Activated CD8-positive, alpha-beta memory T cell treated with anti-CD3 and anti-CD28 coated beads for 24 hours (primary cell): ENCODE results near the gene IGSF6.
"Not testable (repeated sequence)": the region's sequence is repeated elsewhere in the genome, so short reads cannot be mapped to it uniquely, and the experiment has no call there.

ENCODE experiments used
- DNase-seq: peaks from one replicate; pipeline ENCODE4 v3.0.0-alpha.2; 2020

The IGSF6 gene, protein sequence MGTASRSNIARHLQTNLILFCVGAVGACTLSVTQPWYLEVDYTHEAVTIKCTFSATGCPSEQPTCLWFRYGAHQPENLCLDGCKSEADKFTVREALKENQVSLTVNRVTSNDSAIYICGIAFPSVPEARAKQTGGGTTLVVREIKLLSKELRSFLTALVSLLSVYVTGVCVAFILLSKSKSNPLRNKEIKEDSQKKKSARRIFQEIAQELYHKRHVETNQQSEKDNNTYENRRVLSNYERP

GRCh38 chr16:21652453-21652852 lies at the start of gene IGSF6:
Gene IGSF6, minus strand, starts transcription at chr16:21652608. Its CDS starts 10 bp downstream, at chr16:21652598.
- DNase-seq, result no peak

DNA sequence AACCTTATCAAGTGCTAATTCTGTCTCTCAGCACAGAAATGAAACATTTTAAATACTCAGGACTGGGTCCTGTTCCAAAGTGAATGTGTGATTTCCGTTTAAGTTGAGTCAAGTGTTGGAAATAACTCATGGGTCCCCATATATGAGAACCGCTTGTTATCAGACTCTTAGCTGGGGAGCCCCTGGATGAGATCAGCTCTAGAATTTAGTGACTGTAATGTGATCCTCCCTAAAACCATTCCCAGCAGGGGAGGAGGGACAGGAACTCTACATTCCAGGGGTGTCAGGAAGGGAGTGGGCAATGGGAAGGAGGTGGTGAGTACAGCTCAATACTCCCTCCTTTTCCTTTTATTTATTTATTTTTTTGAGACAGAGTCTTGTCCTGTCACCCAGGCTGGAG lies 48.9 kb upstream of the IGSF6 start:
- DNase-seq, result no peak

DNA sequence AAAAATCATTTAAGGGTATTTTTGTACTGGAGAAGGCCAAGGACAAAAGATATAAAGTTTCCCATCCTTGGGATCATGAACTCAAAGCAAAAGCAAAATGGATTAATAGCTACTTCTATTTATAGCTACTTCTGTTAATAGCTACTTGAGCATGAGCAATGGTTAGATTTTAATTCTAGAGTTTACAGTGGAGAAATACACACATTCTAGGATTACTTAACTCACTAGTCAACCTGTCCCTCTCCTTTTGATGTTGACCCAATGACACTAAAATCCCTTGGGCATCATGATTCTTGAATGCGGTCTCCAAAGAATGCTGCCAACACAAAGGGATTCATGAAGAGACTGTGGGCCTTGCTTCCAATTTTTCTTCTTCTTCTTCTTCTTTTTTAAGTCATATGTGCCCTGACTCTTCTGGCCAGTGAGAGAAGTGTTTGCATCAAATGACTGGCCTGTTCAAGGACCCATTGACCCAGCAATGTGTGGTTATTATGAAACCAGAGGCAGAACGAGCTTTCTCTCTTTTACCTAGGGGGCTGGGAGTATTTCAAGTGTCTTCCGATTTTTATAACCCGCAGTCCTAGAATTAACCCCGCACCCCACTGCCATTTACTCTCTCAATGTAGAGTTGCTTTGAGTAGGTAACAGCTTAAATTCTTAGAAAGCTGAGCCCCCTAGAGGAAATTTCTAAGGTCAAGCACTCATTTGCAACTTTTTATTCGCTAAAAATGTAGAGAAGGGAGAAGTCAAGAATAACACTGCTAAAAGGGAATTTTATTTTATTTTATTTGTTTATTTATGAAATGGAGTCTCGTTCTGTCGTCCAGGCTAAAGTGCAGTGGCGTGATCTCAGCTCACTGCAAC lies 46.0 kb upstream of the IGSF6 start:
- DNase-seq, result no peak

GRCh38 chr16:21697032-21697431 lies 44.6 kb upstream of the IGSF6 start:
- DNase-seq, result no peak

- no peak for DNase-seq
Measured at GRCh38 chr16:21694609-21695008, 42.2 kb upstream of the IGSF6 start.

DNA sequence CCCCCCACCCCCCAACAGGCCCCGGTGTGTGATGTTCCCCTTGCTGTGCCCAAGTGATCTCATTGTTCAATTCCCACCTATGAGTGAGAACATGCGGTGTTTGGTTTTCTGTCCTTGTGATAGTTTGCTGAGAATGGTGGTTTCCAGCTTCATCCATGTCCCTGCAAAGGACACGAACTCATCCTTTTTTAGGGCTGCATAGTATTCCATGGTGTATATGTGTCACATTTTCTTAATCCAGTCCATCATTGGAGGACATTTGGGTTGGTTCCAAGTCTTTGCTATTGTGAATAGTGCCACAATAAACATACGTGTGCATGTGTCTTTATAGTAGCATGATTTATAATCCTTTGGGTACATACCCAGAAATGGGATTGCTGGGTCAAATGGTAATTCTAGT lies 38.6 kb upstream of the IGSF6 start:
- not testable (repeated sequence) for DNase-seq

- DNase-seq, result no peak
Measured at GRCh38 chr16:21689107-21689506, 36.7 kb upstream of the IGSF6 start.

- DNase-seq, result no peak
Measured at GRCh38 chr16:21685034-21685455, 32.6 kb upstream of the IGSF6 start.

- DNase-seq, result peak; percentile 68
Measured at GRCh38 chr16:21684199-21684598, 31.8 kb upstream of the IGSF6 start.

- no peak for DNase-seq
Measured at GRCh38 chr16:21683184-21683583, 30.8 kb upstream of the IGSF6 start.

DNA sequence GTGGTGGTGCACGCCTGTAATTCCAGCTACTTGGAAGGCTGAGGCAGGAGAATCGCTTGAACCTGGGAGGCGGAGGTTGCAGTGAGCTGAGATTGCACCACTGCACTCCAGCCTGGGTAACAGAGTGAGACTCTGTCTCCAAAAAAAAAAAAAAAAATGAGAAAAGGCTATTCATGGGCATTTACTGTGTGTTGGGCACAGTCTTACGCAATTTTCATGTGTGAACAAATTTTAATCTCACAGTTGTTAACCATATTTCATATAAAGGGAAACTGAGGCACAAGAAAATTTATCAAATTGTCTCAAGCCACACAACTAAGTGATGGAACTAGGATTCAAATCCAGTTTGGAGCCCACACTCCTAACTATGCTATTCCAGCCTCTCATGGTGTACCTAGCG lies 28.3 kb upstream of the IGSF6 start:
- DNase-seq, result not testable (repeated sequence)

- DNase-seq, result not testable (repeated sequence)
Measured at GRCh38 chr16:21674456-21674855, 22.0 kb upstream of the IGSF6 start.

DNA sequence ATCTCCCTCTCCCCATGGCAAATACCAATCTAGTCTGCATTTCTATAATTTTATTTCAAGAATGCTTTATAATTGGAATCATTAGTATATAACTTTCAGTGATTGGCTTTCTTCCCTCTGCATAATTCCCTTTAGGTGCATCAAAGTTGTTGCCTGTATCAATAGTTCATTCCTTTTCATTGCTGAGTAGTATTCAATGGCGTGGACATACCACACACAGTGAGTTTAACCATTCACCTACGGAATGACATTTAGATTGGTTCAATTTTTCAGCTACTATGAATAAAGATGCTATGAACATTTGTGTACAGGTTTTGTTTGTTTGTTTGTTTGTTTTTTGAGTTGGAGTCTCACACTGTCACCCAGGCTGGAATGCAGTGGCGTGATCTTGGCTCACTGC lies 21.1 kb upstream of the IGSF6 start:
- no peak for DNase-seq

DNA sequence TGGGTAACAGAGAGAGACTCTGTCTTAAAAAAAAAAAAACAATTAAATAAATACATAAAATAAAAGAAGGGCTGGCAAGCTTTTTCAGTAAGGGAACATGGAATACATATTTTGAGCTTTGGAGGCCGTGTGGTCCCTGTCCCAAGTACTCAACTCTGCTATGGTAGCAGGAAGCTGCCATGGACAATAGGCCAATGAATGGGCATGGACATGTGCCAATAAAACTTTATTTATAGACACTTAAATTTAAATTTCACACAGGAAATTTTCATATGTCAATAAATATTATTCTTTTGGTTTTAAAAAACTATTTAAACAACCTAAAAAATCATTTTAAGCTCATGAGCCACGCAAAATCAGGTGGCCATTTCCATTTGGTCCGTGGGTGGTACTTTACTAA lies 15.2 kb upstream of the IGSF6 start:
- DNase-seq, result no peak

DNA sequence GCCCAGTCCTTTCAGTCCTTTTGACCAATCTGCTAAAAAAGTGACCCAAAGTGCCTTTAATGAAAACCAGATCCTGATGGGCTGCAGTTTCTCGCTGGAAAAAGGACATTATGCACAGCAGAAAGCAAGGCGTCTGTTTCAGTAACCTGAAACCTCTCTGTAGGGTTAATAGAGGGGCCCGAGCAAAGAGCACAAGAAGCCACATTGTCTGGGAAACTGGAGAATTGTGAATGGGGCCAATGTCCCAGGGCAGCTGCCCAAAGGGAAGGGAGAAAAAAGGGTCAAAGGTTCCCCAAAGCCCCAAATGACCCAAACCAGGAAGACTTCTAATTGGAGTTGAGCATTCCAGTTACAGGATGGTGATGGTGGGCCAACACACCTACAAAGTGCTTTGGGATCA lies 14.4 kb upstream of the IGSF6 start:
- DNase-seq, result no peak

- no peak for DNase-seq
Measured at GRCh38 chr16:21664801-21665492, 12.5 kb upstream of the IGSF6 start.

DNA sequence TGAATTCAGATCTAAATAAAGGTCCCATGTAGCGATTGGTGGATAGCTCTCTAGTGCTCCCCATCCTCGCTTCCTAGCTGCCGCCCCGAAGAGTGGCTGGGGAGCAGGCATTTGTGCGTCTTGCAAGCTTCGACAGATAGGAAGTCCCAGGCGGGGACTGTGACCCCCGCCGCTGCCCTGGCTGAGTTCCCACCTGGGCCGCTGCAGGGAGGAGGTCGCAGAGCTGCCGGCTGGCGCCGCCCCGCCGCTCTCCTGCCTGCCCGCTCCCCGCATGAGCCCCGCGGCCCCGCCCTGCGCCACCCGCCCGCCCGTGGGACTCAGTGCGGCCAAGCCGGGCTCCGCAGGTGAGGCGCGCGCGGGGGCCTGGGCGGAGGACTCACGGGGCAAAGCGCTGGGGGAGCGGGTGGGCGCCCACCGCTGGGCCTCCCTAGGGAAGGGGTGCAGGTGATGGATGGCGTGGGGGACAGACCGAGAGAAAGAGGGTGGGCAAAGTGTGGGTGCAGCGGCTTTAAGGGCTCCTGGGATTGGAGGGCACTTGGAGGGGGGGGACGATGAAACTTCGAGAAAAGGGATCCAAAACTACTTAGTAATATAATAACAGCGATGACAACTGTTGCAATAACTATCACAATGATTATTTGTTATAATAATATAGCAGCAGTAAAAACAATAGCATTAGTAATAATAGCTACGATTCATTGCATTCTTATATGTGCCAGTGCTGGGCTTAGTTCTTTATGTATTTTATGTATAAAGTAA lies 11.7 kb upstream of the IGSF6 start, which contains the start of gene OTOA:
Gene OTOA (plus strand): TSS at position 80 of the 759 bp plus-strand sequence. CDS start 14,547 bp downstream, outside the sequence.
- DNase-seq, result peak; percentile 66

GRCh38 chr16:21659124-21659523 lies 6.7 kb upstream of the IGSF6 start:
- no peak for DNase-seq

DNA sequence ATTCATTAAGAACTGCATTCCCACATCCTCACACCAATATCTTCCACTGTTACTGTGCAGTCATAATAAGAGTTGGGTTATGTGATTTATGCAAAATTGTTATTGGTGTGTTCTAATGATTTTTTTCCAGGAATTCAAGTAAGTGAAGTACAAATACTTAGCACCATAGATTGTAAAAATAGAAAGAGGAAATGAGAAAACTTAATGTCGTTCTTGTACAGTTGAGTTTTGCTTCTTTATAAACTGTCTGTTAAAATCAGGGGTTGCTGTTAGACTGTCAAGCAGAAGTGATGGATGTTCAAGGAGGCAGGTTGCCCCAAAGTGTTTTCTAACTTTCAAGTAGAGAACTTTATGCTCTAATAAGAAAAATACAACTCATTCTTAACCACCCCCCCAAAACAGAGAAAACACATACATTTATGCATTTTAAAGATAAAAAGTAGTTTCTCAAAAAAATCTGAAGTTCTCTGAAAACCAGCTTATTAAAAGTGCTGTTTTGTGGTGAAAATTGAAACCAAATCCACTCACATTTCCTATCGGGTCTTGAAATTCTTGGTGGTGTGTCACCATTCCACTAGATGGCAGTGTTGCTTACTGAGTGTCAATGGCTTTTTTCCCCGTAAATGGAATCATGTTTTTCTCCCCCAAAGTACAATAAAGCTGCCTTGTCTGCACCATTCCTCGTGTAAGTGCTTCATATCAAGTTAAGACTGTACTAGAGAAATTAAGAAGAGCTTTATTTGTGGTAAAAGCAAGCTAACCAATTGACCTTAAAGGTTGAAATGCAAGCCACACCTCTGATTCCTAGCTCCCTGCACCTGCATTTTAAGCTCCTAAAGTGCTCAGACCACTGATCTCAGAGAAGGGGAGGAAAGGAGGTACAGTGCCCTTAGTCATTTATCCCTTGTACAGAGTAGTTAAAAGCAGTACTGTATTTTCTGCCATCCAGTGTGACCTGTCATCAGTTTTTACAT lies 4.7 kb upstream of the IGSF6 start:
- DNase-seq, result no peak

DNA sequence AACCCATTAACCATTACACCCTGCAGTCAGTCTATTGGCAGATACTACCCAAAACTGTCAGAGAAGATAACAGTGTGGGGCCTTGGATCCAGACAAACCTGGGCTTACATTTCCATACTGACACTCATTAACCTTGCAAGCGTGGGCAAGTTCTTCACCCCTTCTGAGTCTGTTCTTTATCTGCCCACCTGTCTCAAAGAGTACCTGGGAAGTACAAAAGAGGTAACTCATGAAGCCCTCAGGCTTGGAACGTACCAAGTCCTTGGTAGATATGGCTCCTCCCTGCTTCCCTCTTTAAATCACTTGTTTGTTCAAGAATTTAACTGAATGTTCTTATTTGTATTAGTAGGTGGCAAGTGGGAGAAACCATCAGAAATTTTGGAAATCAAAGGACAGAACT lies 2.5 kb upstream of the IGSF6 start:
- no peak for DNase-seq

- DNase-seq, result no peak
Measured at GRCh38 chr16:21654466-21654865, 2.1 kb upstream of the IGSF6 start.

- DNase-seq, result no peak
Measured at GRCh38 chr16:21653571-21653970, 1.2 kb upstream of the IGSF6 start.
